GM10248 (cell line): ENCODE measurements around the gene STRADA.
"Not testable (repeated sequence)": the region's sequence is repeated elsewhere in the genome, so short reads cannot be mapped to it uniquely, and the experiment has no call there.

Experiments used
- CTCF ChIA-PET: fragments of 300-600 bp; sonication (Branson Sonifier 250); formaldehyde crosslinking; extraction: SDS; loops from one replicate; lab custom pipeline; 2021; ENCODE audit warnings: antibody characterized with exemption; lab: Yijun Ruan, JAX
- POLR2A ChIA-PET: fragments of 350-650 bp; sonication (Branson Sonifier 250); formaldehyde crosslinking; extraction: SDS; loops from one replicate; lab custom pipeline; 2020; ENCODE audit warnings: antibody characterized with exemption; lab: Yijun Ruan, JAX
- DNase-seq: peaks from one replicate; pipeline ENCODE4 v3.0.0; 2012; ENCODE audit errors: extremely low spot score
- TF ChIP-seq, protein P1 (sequence below): IDR thresholded peaks from 2 replicates; pipeline ENCODE4 v1.5.1; 2012; ENCODE audit warnings: mild to moderate bottlenecking, low read depth; ENCODE audit errors: extremely low read depth, missing control alignments, control extremely low read depth

Gene STRADA

DNA sequence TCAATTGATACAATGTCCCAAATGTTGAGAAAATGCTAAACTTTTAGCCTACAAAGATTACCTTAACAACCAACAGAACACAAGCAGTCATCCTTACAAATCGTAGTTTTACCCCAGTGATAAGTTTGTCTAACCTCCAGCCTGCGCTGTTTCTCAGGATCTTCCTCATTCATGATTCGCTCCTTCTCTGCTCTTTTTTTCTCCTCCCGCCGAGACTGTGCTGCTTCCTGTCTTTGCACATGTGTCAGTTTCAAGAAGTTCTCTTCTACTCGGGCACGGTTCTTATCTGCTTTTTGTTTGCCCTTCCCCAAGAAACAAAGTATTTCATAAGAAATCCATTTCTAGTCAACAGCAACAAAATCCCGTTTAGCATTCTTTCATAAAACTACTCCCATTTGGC, 10.2 kb upstream of the STRADA start:
- TF ChIP-seq, protein P1, sequence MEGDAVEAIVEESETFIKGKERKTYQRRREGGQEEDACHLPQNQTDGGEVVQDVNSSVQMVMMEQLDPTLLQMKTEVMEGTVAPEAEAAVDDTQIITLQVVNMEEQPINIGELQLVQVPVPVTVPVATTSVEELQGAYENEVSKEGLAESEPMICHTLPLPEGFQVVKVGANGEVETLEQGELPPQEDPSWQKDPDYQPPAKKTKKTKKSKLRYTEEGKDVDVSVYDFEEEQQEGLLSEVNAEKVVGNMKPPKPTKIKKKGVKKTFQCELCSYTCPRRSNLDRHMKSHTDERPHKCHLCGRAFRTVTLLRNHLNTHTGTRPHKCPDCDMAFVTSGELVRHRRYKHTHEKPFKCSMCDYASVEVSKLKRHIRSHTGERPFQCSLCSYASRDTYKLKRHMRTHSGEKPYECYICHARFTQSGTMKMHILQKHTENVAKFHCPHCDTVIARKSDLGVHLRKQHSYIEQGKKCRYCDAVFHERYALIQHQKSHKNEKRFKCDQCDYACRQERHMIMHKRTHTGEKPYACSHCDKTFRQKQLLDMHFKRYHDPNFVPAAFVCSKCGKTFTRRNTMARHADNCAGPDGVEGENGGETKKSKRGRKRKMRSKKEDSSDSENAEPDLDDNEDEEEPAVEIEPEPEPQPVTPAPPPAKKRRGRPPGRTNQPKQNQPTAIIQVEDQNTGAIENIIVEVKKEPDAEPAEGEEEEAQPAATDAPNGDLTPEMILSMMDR = no peak
- peak; percentile 21 for DNase-seq
- ChIA-PET CTCF (interaction anchor here (1.7 kb wide), 1 partner anchor 17 kb away, joined by 4 read pairs; no protein-coding TSS in a partner anchor), POLR2A (no interaction called here)

- TF ChIP-seq, protein P1 = no peak
- CTCF ChIA-PET = interaction anchor here (1.0 to 1.1 kb wide), 2 partner anchors 43 to 94 kb away, joined by 3 read pairs; no protein-coding TSS in a partner anchor
- POLR2A ChIA-PET = interaction anchor here (0.6 kb wide), 1 partner anchor 28 kb away, joined by 3 read pairs; no protein-coding TSS in a partner anchor
- no peak for DNase-seq
Observed at GRCh38 chr17:63741143-63741407, 524 bp downstream of the STRADA start.

- DNase-seq = peak; percentile 17
- TF ChIP-seq, protein P1 = no peak
- POLR2A ChIA-PET = interaction anchor here (0.6 kb wide), 3 partner anchors 9 to 93 kb away, joined by 3 read pairs; no protein-coding TSS in a partner anchor
- CTCF ChIA-PET = interaction anchor here (1.0 to 1.1 kb wide), 2 partner anchors 42 to 94 kb away, joined by 3 read pairs; no protein-coding TSS in a partner anchor
Observed at GRCh38 chr17:63740464-63741142, 996 bp downstream of the STRADA start.

DNA sequence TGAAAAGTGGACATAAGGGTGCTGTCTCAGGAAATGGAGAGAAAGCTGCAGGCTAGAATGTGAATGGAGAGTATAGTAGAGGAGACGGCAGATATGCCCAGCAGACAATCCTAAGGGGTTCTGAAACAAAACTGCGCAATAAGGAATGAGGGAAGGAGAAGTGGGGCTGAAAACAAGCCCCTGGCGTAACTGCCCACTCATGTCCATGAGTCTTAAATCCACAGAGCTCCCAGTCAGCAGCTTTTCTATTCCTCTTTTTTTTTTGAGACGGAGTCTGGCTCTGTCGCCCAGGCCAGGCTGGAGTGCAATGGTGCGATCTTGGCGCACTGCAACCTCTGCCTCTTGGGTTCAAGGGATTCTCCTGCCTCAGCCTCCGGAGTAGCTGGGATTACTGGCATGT, 5.9 kb downstream of the STRADA start:
- no peak for DNase-seq
- ChIA-PET POLR2A (interaction anchor here (0.7 kb wide), 1 partner anchor 19 kb away, joined by 3 read pairs; no protein-coding TSS in a partner anchor), CTCF (interaction anchor here (1.2 kb wide), 2 partner anchors 14 to 51 kb away, joined by 3 to 4 read pairs; no protein-coding TSS in a partner anchor)
- TF ChIP-seq, protein P1 = no peak

GRCh38 chr17:63722403-63722802, 19.2 kb downstream of the STRADA start:
- DNase-seq = no peak
- TF ChIP-seq, protein P1 = no peak
- ChIA-PET CTCF (interaction anchor here (0.7 to 4.1 kb wide), 5 partner anchors 12 to 143 kb away, joined by 3 to 13 read pairs (median 5); no protein-coding TSS in a partner anchor), POLR2A (interaction anchor here (1.1 kb wide), 1 partner anchor 51 kb away, joined by 4 read pairs; the partner anchor contains the start of genes CCDC47 and DDX42)

- CTCF ChIA-PET = interaction anchor here (4.1 kb wide), 1 partner anchor 10 kb away, joined by 13 read pairs; no protein-coding TSS in a partner anchor
- DNase-seq = not testable (repeated sequence)
- POLR2A ChIA-PET = interaction anchor here (0.6 to 0.7 kb wide), 2 partner anchors 13 to 26 kb away, joined by 4 to 7 read pairs; no protein-coding TSS in a partner anchor
Observed at GRCh38 chr17:63720194-63720593, 21.4 kb downstream of the STRADA start.

GRCh38 chr17:63718988-63719387, 22.6 kb downstream of the STRADA start:
- CTCF ChIA-PET = interaction anchor here (1.0 to 4.1 kb wide), 3 partner anchors 9 to 17 kb away, joined by 3 to 13 read pairs (median 4); no protein-coding TSS in a partner anchor
- POLR2A ChIA-PET = interaction anchor here (0.6 to 0.9 kb wide), 2 partner anchors 12 to 54 kb away, joined by 3 read pairs; partner anchors contain the start of gene CCDC47
- DNase-seq = no peak
- TF ChIP-seq, protein P1 = no peak
